Panc1 (cell line): ENCODE measurements around the gene ATM.

Experiments used
- CTCF ChIP-seq: fragments of 450-650 bp; IDR thresholded peaks from 2 replicates; pipeline ENCODE4 v1.5.1; 2017; ENCODE audit warnings: mild to moderate bottlenecking
- POLR2AphosphoS5 ChIP-seq: IDR thresholded peaks from 2 replicates; pipeline ENCODE4 v1.6.1; 2012; ENCODE audit warnings: mild to moderate bottlenecking, low read depth, low read length, moderate library complexity

GRCh38 chr11:108269583-108269982 is 46.7 kb downstream of the ATM start:
- TF ChIP-seq POLR2AphosphoS5 = no peak
- TF ChIP-seq CTCF = no peak
